ENCODE results near the gene MSRB3.

GRCh38 chr12:65472079-65472478, 193.6 kb downstream of the MSRB3 start:
- TF ChIP-seq CTCF (IDR thresholded peaks at IDR 0.05) (no peak), POLR2A (IDR thresholded peaks at IDR 0.05) (no peak)
